Cardiac muscle cell (in vitro differentiated cells and primary cell): Measurements from ENCODE around the gene SYT1. TPM values are rescaled to one million over a fixed set of nuclear protein-coding genes. Genes with fewer than 3 reads are reported as not detected.

Experiments used
- DNase-seq, 2 donors: peaks; one replicate each; pipeline versions ENCODE4 v3.0.0 to v3.0.0-alpha.2; 2010 to 2017; ENCODE audit warnings: low read depth in 1 of 2, low spot score in 1 of 2
- H3K27ac ChIP-seq: fragments of 200-600 bp; sonication (generic); 2 replicates; pipeline ENCODE4 v1.5.1; 2016
- H3K27me3 ChIP-seq: fragments of 200-600 bp; sonication (generic); 2 replicates; pipeline ENCODE4 v1.6.0; 2016; ENCODE audit warnings: control low read depth
- H3K36me3 ChIP-seq: fragments of 200-600 bp; sonication (generic); 2 replicates; pipeline ENCODE4 v1.5.1; 2016; ENCODE audit warnings: control low read depth
- H3K4me1 ChIP-seq: fragments of 200-600 bp; sonication (generic); 2 replicates; pipeline ENCODE4 v1.8.1; 2017; ENCODE audit warnings: low read depth, mild to moderate bottlenecking, mixed run types
- H3K4me3 ChIP-seq: fragments of 200-600 bp; sonication (generic); 2 replicates; pipeline ENCODE4 v1.5.1; 2016; ENCODE audit warnings: mild to moderate bottlenecking
- H3K9me3 ChIP-seq: fragments of 200-600 bp; sonication (generic); 2 replicates; pipeline ENCODE4 v1.5.1; 2017; ENCODE audit warnings: low read depth, mild to moderate bottlenecking, control low read depth
- polyA plus RNA-seq: library from polyadenylated mRNA; unstranded; fragments of >200 nt; fragmentation: Nextera tagmentation; extraction: Ambion mirVana; gene quantifications from 2 replicates; pipeline ENCODE4 v1.2.1, GENCODE V29; 2016
- total RNA-seq: library from RNA; depleted of rRNA; stranded (reverse); fragments of >200 nt; gene quantifications from 2 replicates; pipeline ENCODE4 v1.2.3, GENCODE V29; 2016
- TF ChIP-seq, protein P1 (sequence below): IDR thresholded peaks from 2 replicates; pipeline ENCODE4 v1.5.1; 2012; ENCODE audit warnings: low read depth, mild to moderate bottlenecking, low read length

Gene SYT1
- total and polyA plus RNA-seq, 2 experiments from 2014 or later = 0.50 to 0.66 TPM

- no peaks in the 10 kb centered on the region for H3K4me1 ChIP-seq
- H3K9me3 ChIP-seq = no peaks in the 10 kb centered on the region
- TF ChIP-seq, protein P1, sequence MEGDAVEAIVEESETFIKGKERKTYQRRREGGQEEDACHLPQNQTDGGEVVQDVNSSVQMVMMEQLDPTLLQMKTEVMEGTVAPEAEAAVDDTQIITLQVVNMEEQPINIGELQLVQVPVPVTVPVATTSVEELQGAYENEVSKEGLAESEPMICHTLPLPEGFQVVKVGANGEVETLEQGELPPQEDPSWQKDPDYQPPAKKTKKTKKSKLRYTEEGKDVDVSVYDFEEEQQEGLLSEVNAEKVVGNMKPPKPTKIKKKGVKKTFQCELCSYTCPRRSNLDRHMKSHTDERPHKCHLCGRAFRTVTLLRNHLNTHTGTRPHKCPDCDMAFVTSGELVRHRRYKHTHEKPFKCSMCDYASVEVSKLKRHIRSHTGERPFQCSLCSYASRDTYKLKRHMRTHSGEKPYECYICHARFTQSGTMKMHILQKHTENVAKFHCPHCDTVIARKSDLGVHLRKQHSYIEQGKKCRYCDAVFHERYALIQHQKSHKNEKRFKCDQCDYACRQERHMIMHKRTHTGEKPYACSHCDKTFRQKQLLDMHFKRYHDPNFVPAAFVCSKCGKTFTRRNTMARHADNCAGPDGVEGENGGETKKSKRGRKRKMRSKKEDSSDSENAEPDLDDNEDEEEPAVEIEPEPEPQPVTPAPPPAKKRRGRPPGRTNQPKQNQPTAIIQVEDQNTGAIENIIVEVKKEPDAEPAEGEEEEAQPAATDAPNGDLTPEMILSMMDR = no peak
- H3K27ac ChIP-seq = no peak overlapping the region
- peak; percentile 18 to 56 for DNase-seq
- peaks cover 30% of the 10 kb centered on the region for H3K27me3 ChIP-seq
- no peak overlapping the region for H3K4me3 ChIP-seq
- H3K36me3 ChIP-seq = no peaks in the 10 kb centered on the region
Measured at GRCh38 chr12:78898416-78898815, 33.8 kb downstream of the SYT1 start.

- Histone ChIP-seq H3K9me3 (no peaks in the 10 kb centered on the region), H3K36me3 (no peaks in the 10 kb centered on the region), H3K4me3 (no peak overlapping the region), H3K27ac (no peak overlapping the region), H3K27me3 (no peaks in the 10 kb centered on the region), H3K4me1 (no peaks in the 10 kb centered on the region)
- TF ChIP-seq, protein P1 = no peak
- DNase-seq = no peak
Measured at GRCh38 chr12:78914859-78915331, 50.3 kb downstream of the SYT1 start.

GRCh38 chr12:78916845-78917480 lies 52.4 kb downstream of the SYT1 start:
- TF ChIP-seq, protein P1 = no peak
- Histone ChIP-seq H3K27ac (no peak overlapping the region), H3K9me3 (no peaks in the 10 kb centered on the region), H3K36me3 (no peaks in the 10 kb centered on the region), H3K4me3 (no peak overlapping the region), H3K27me3 (no peaks in the 10 kb centered on the region), H3K4me1 (no peaks in the 10 kb centered on the region)
- DNase-seq = peak in 1 of 2 donors; percentile 18

DNA sequence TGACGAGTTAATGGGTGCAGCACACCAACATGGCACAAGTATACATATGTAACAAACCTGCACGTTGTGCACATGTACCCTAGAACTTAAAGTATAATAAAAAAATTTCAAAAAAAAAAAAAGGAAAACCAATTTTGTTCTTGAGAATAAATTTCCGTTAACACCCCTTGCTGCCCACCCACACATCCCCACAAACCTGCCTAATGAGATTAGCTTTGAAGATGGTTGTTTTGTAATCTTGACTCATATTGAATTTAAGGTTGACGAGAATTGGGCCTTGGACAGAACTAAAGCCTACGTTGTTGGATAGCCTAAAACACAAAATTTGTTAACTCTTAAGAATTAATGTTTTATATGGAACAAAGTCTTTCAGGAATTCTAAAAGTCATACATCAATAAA lies 52.9 kb downstream of the SYT1 start:
- H3K4me3 ChIP-seq = no peak overlapping the region
- H3K27me3 ChIP-seq = no peaks in the 10 kb centered on the region
- H3K4me1 ChIP-seq = no peaks in the 10 kb centered on the region
- H3K36me3 ChIP-seq = no peaks in the 10 kb centered on the region
- H3K9me3 ChIP-seq = no peaks in the 10 kb centered on the region
- TF ChIP-seq, protein P1 = no peak
- H3K27ac ChIP-seq = no peak overlapping the region
- no peak for DNase-seq

GRCh38 chr12:78918268-78918667 lies 53.7 kb downstream of the SYT1 start:
- Histone ChIP-seq H3K36me3 (no peaks in the 10 kb centered on the region), H3K4me1 (no peaks in the 10 kb centered on the region), H3K9me3 (no peaks in the 10 kb centered on the region), H3K27ac (no peak overlapping the region), H3K4me3 (no peak overlapping the region), H3K27me3 (no peaks in the 10 kb centered on the region)
- TF ChIP-seq, protein P1 = no peak
- DNase-seq = no peak
